H9 (cell line): Measurements from ENCODE around the gene ZNF583. TPM values are rescaled to one million over a fixed set of nuclear protein-coding genes. Genes with fewer than 3 reads are reported as not detected.
A peak's percentile ranks its signal among the peaks of the same experiment; 100 is the strongest.

ENCODE experiments used
- DNase-seq: peaks from one replicate; pipeline ENCODE4 v3.0.0-alpha.2; 2017
- H2AFZ ChIP-seq: one replicate; pipeline ENCODE4 v1.6.1; 2013; ENCODE audit warnings: mild to moderate bottlenecking, low read length, control low read depth, moderate library complexity
- H2AK5ac ChIP-seq: 2 replicates; pipeline ENCODE4 v1.6.1; 2013; ENCODE audit warnings: low read length, control low read depth, mixed read lengths; ENCODE audit not compliant: insufficient read length
- H2BK120ac ChIP-seq: one replicate; pipeline ENCODE4 v1.6.1; 2013; ENCODE audit warnings: low read depth, mild to moderate bottlenecking, low read length, control low read depth, inconsistent platforms; ENCODE audit not compliant: poor library complexity, severe bottlenecking
- H2BK12ac ChIP-seq: 2 replicates; pipeline ENCODE4 v1.6.1; 2013; ENCODE audit warnings: low read length, control low read depth, mixed read lengths, low read depth; ENCODE audit not compliant: insufficient read length
- H2BK15ac ChIP-seq: 2 replicates; pipeline ENCODE4 v1.6.1; 2013; ENCODE audit warnings: low read depth, low read length, control low read depth
- H2BK20ac ChIP-seq: one replicate; pipeline ENCODE4 v1.6.1; 2013; ENCODE audit warnings: low read depth, mild to moderate bottlenecking, low read length, control low read depth, inconsistent platforms; ENCODE audit not compliant: poor library complexity, severe bottlenecking
- H2BK5ac ChIP-seq: 2 replicates; pipeline ENCODE4 v1.6.1; 2013; ENCODE audit warnings: low read length, control low read depth, mixed read lengths; ENCODE audit not compliant: insufficient read length
- H3K14ac ChIP-seq: 2 replicates; pipeline ENCODE4 v1.6.1; 2013; ENCODE audit warnings: low read length, control low read depth; ENCODE audit not compliant: insufficient read depth
- H3K18ac ChIP-seq: 2 replicates; pipeline ENCODE4 v1.6.1; 2013; ENCODE audit warnings: low read depth, mild to moderate bottlenecking, mixed read lengths, low read length, control low read depth; ENCODE audit not compliant: insufficient read length
- H3K23ac ChIP-seq: 2 replicates; pipeline ENCODE4 v1.6.1; 2013; ENCODE audit warnings: low read length, control low read depth, mixed read lengths, low read depth; ENCODE audit not compliant: insufficient read length
- H3K23me2 ChIP-seq: 2 replicates; pipeline ENCODE4 v1.6.1; 2013; ENCODE audit warnings: low read depth, mild to moderate bottlenecking, mixed read lengths, low read length, control low read depth; ENCODE audit not compliant: insufficient read length, poor library complexity, severe bottlenecking
- H3K27ac ChIP-seq: 2 replicates; pipeline ENCODE4 v1.5.1; 2013; ENCODE audit warnings: low read length, control low read depth, mixed read lengths, low read depth; ENCODE audit not compliant: insufficient read length
- H3K27me3 ChIP-seq: 2 replicates; pipeline ENCODE4 v1.6.1; 2013; ENCODE audit warnings: low read length, control low read depth, inconsistent platforms; ENCODE audit not compliant: insufficient read depth
- H3K4ac ChIP-seq: 2 replicates; pipeline ENCODE4 v1.6.1; 2013; ENCODE audit warnings: low read depth, mild to moderate bottlenecking, control low read depth, inconsistent platforms, low read length, moderate library complexity
- H3K4me1 ChIP-seq: 2 replicates; pipeline ENCODE4 v1.6.1; 2013; ENCODE audit warnings: low read length, control low read depth, inconsistent platforms; ENCODE audit not compliant: insufficient read depth
- H3K4me2 ChIP-seq: 2 replicates; pipeline ENCODE4 v1.6.1; 2013; ENCODE audit warnings: low read length, control low read depth, mixed read lengths; ENCODE audit not compliant: insufficient read length, insufficient read depth
- H3K56ac ChIP-seq: 2 replicates; pipeline ENCODE4 v1.6.1; 2013; ENCODE audit warnings: low read depth, mild to moderate bottlenecking, mixed read lengths, low read length, control low read depth; ENCODE audit not compliant: insufficient read length
- H3K79me1 ChIP-seq: 2 replicates; pipeline ENCODE4 v1.6.1; 2013; ENCODE audit warnings: low read depth, mild to moderate bottlenecking, moderate library complexity, low read length, control low read depth, inconsistent platforms; ENCODE audit not compliant: insufficient read depth, poor library complexity, severe bottlenecking
- H3K79me2 ChIP-seq: 2 replicates; pipeline ENCODE4 v1.6.1; 2013; ENCODE audit warnings: low read length, control low read depth, inconsistent platforms; ENCODE audit not compliant: insufficient read depth
- H3K9ac ChIP-seq: 2 replicates; pipeline ENCODE4 v1.6.1; 2013; ENCODE audit warnings: low read length, control low read depth, mixed read lengths; ENCODE audit not compliant: insufficient read length; ENCODE audit errors: extremely low read depth
- H3K9me3 ChIP-seq: one replicate; pipeline ENCODE4 v1.6.1; 2013; ENCODE audit warnings: low read depth, low read length, inconsistent platforms; ENCODE audit not compliant: control insufficient read depth
- H3T11ph ChIP-seq: one replicate; pipeline ENCODE4 v1.6.1; 2013; ENCODE audit warnings: mild to moderate bottlenecking, low read length, control low read depth, inconsistent platforms
- H4K20me1 ChIP-seq: one replicate; pipeline ENCODE4 v1.6.1; 2013; ENCODE audit not compliant: control insufficient read depth, insufficient read length, insufficient read depth
- H4K5ac ChIP-seq: 2 replicates; pipeline ENCODE4 v1.6.1; 2013; ENCODE audit warnings: low read depth, mild to moderate bottlenecking, mixed read lengths, low read length, control low read depth; ENCODE audit not compliant: insufficient read length
- H4K8ac ChIP-seq: replicated peaks from 2 replicates; pipeline ENCODE4 v1.6.1; 2013; ENCODE audit warnings: low read length, control low read depth, mixed read lengths, low read depth; ENCODE audit not compliant: insufficient read length
- H4K91ac ChIP-seq: 2 replicates; pipeline ENCODE4 v1.6.1; 2013; ENCODE audit warnings: low read depth, mild to moderate bottlenecking, moderate library complexity, mixed read lengths, low read length, control low read depth; ENCODE audit not compliant: insufficient read length
- H3K27ac Mint-ChIP-seq, 3 experiments: 2 replicates in 2 of 3; 3 replicates in 1 of 3; pipeline ENCODE4 v1.8.0; 2020 to 2021; ENCODE audit warnings: mixed read lengths in 3 of 3, mild to moderate bottlenecking in 1 of 3, moderate library complexity in 1 of 3
- H3K27me3 Mint-ChIP-seq: 2 replicates; pipeline ENCODE4 v1.8.0; 2021; ENCODE audit warnings: low read depth, mild to moderate bottlenecking, moderate library complexity, mixed read lengths
- H3K36me3 Mint-ChIP-seq, 3 experiments: 2 replicates in 2 of 3; 3 replicates in 1 of 3; pipeline ENCODE4 v1.8.0; 2020 to 2021; ENCODE audit warnings: low read depth in 3 of 3, mixed read lengths in 3 of 3; ENCODE audit not compliant: insufficient read depth in 1 of 3
- H3K4me1 Mint-ChIP-seq, 2 experiments: 2 replicates each; pipeline ENCODE4 v1.8.0; 2020; ENCODE audit warnings: mixed read lengths in 2 of 2
- H3K4me3 Mint-ChIP-seq, 2 experiments: 2 replicates in 1 of 2; 3 replicates in 1 of 2; pipeline ENCODE4 v1.8.0; 2020 to 2021; ENCODE audit warnings: mild to moderate bottlenecking in 2 of 2, mixed read lengths in 2 of 2, moderate library complexity in 1 of 2
- H3K9me3 Mint-ChIP-seq, 2 experiments: 2 replicates in 1 of 2; 3 replicates in 1 of 2; pipeline ENCODE4 v1.8.0; 2020; ENCODE audit warnings: mild to moderate bottlenecking in 2 of 2, mixed read lengths in 2 of 2, moderate library complexity in 1 of 2
- WGBS: extraction: QIAGEN DNeasy Blood & Tissue Kit; methylation state at CpG from one replicate; pipeline ENCODE4 v1.1.7; 2013; ENCODE audit warnings: missing lambda C conversion rate, low lambda C conversion rate, mixed read lengths; ENCODE audit not compliant: insufficient read length; ENCODE audit errors: extremely low coverage; 5-methylcytosine and 5-hydroxymethylcytosine counted together
- total RNA-seq: library from RNA; stranded (reverse); gene quantifications from 2 replicates; pipeline ENCODE4 v1.2.1, GENCODE V29; 2021
- TF ChIP-seq, protein P1 (sequence below): fragments of 200-600 bp; sonication (generic); conservative IDR thresholded peaks from 3 replicates; pipeline ENCODE4 v1.8.0; 2021; ENCODE audit warnings: antibody characterized with exemption, mild to moderate bottlenecking

Gene ZNF583
- total RNA-seq, 1 experiment from 2014 or later, result 3.3 TPM

DNA sequence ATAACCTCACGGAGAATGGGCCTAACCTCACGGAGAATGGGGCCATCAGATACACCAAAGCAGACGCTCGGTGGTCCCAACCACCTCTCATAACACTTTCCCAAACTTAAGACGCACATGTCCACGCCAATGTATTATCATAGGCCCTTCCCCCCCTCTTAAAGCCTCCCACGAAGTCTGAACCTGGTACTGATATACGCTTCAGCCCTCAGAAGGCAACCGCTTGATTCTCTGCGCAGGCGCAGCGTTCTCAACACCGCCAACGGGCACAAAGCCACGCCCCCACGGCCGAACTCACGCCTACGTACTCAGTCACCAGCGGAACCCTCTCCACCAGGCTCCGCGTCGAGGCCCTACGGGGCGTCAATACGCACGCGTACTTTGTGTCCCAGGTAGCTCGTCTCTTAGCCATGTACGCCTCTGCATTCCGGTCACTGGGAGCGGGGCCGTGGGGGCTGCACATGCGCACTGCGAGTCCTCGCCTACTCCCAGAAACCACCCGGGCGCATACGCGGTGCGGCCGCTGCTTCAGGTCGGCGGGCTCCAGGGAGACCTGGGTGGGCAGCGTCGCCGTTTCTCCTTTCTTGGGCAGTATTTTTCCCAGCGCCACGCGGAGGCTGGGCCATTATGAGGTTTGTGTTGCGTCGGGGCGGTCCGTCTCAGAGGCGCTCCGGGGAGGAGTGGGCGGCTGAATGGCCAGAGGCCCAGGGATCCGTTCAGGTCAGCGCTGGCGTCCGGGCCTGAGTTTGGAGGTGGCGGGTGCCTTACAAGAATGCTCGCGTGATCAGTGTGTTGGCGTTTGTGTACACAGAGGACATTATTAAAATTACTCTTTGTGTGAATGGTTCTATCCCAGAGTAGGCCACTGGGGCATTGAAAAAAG is 36.1 kb upstream of the ZNF583 start:
- peaks cover 9% of the 10 kb centered on the region for H3K79me1 ChIP-seq
- peak overlapping the region; percentile 92 for H3K9ac ChIP-seq
- H3T11ph ChIP-seq, result no peak overlapping the region
- H3K27me3 ChIP-seq, result no peaks in the 10 kb centered on the region
- peaks cover 4 to 9% of the 10 kb centered on the region in 2 experiments; a peak in 3 of 4 replicates for H3K4me1 Mint-ChIP-seq
- peak; percentile 90 for DNase-seq
- H3K9me3 Mint-ChIP-seq, result peaks cover 59 to 90% of the 10 kb centered on the region in 2 experiments
- peak overlapping the region; percentile 72 for H3K14ac ChIP-seq
- no peak overlapping the region for H2AK5ac ChIP-seq
- no peak overlapping the region for H2BK20ac ChIP-seq
- peaks cover 2% of the 10 kb centered on the region for H3K9me3 ChIP-seq
- H3K36me3 Mint-ChIP-seq, result peaks cover 11 to 61% (median 49%) of the 10 kb centered on the region in 3 experiments
- H3K4me2 ChIP-seq, result peak overlapping the region; percentile 97
- H3K79me2 ChIP-seq, result peaks cover 7% of the 10 kb centered on the region; the same call in 1 of the 2 replicates
- peak overlapping the region; percentile 55 for H3K56ac ChIP-seq
- H3K4ac ChIP-seq, result no peak overlapping the region
- no CpG with 5 or more reads among the region's 65 CpGs for WGBS
- H3K27ac ChIP-seq, result peak overlapping the region; percentile 19
- no peak overlapping the region for H4K5ac ChIP-seq
- H3K27me3 Mint-ChIP-seq, result peaks cover 2% of the 10 kb centered on the region; the same call in 1 of the 2 replicates
- H4K91ac ChIP-seq, result no peak overlapping the region
- no peak overlapping the region for H2BK15ac ChIP-seq
- TF ChIP-seq, protein P1, sequence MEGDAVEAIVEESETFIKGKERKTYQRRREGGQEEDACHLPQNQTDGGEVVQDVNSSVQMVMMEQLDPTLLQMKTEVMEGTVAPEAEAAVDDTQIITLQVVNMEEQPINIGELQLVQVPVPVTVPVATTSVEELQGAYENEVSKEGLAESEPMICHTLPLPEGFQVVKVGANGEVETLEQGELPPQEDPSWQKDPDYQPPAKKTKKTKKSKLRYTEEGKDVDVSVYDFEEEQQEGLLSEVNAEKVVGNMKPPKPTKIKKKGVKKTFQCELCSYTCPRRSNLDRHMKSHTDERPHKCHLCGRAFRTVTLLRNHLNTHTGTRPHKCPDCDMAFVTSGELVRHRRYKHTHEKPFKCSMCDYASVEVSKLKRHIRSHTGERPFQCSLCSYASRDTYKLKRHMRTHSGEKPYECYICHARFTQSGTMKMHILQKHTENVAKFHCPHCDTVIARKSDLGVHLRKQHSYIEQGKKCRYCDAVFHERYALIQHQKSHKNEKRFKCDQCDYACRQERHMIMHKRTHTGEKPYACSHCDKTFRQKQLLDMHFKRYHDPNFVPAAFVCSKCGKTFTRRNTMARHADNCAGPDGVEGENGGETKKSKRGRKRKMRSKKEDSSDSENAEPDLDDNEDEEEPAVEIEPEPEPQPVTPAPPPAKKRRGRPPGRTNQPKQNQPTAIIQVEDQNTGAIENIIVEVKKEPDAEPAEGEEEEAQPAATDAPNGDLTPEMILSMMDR, result no peak
- peak overlapping the region; percentile 40 to 87; a peak in 4 of 5 replicates for H3K4me3 Mint-ChIP-seq
- H3K23me2 ChIP-seq, result peaks cover 8% of the 10 kb centered on the region
- H4K20me1 ChIP-seq, result no peaks in the 10 kb centered on the region
- H2AFZ ChIP-seq, result no peak overlapping the region
- no peak overlapping the region for H3K23ac ChIP-seq
- H3K4me1 ChIP-seq, result 0 out of 2 replicates have a peak, but pooled peaks cover 3% of the 10 kb centered on the region
- H2BK12ac ChIP-seq, result no peak overlapping the region
- peak overlapping the region in 2 of 3 experiments; percentile 94 to 95; a peak in 4 of 7 replicates for H3K27ac Mint-ChIP-seq
- H2BK120ac ChIP-seq, result no peak overlapping the region
- H3K18ac ChIP-seq, result peak overlapping the region; percentile 22
- no peak overlapping the region for H2BK5ac ChIP-seq
- no peak overlapping the region for H4K8ac ChIP-seq
